ENCODE results near the gene WWOX.

- TF ChIP-seq EZH2 (IDR thresholded peaks at IDR 0.05; ENCODE audit: borderline replicate concordance, low read length) (no peak), CTCF (conservative IDR thresholded peaks at IDR 0.05 in 1 of 2, IDR thresholded peaks at IDR 0.05 in 1 of 2; ENCODE audit: extremely low read depth in 1 of 2, insufficient read depth in 1 of 2, low read depth in 1 of 2, low read length in 2 of 2) (no peak)
Observed at GRCh38 chr16:78439646-78440045, 340.2 kb downstream of the WWOX start.

Measured in mammary epithelial cell (primary cell).